ENCODE results near the gene EIF3K. TPM values are rescaled to one million over a fixed set of nuclear protein-coding genes. Genes with fewer than 3 reads are reported as not detected.

The EIF3K gene
- total RNA-seq, 1 donor from 2014 or later, result 352 TPM

GRCh38 chr19:38665219-38665931 lies 46.4 kb downstream of the EIF3K start:
- intact Hi-C loops (cut with micrococcal nuclease), result no loop called here

- intact Hi-C loops (cut with micrococcal nuclease), result no loop called here
Observed at GRCh38 chr19:38665950-38666662, 47.1 kb downstream of the EIF3K start.

GRCh38 chr19:38666663-38667511 lies 47.9 kb downstream of the EIF3K start:
- intact Hi-C loops (cut with micrococcal nuclease), result no loop called here

- intact Hi-C loops (cut with micrococcal nuclease), result no loop called here
Observed at GRCh38 chr19:38667661-38668171, 48.7 kb downstream of the EIF3K start.

- intact Hi-C loops (cut with micrococcal nuclease), result no loop called here
Observed at GRCh38 chr19:38669552-38669951, 50.6 kb downstream of the EIF3K start.

GRCh38 chr19:38670921-38671398 lies 52.0 kb downstream of the EIF3K start:
- intact Hi-C loops (cut with micrococcal nuclease), result no loop called here

GRCh38 chr19:38671654-38672053 lies 52.7 kb downstream of the EIF3K start:
- intact Hi-C loops (cut with micrococcal nuclease), result no loop called here

GRCh38 chr19:38673030-38673429 lies 54.0 kb downstream of the EIF3K start:
- intact Hi-C loops (cut with micrococcal nuclease), result no loop called here

- intact Hi-C loops (cut with micrococcal nuclease), result no loop called here
Observed at GRCh38 chr19:38674388-38675171, 55.6 kb downstream of the EIF3K start.

GRCh38 chr19:38675611-38676010 lies 56.6 kb downstream of the EIF3K start:
- intact Hi-C loops (cut with micrococcal nuclease), result no loop called here

- intact Hi-C loops (cut with micrococcal nuclease), result no loop called here
Observed at GRCh38 chr19:38676023-38676877, 57.3 kb downstream of the EIF3K start.

GRCh38 chr19:38676878-38677646 lies 58.1 kb downstream of the EIF3K start:
- intact Hi-C loops (cut with micrococcal nuclease), result no loop called here

GRCh38 chr19:38678217-38678890 lies 59.4 kb downstream of the EIF3K start:
- intact Hi-C loops (cut with micrococcal nuclease), result no loop called here

- intact Hi-C loops (cut with micrococcal nuclease), result no loop called here
Observed at GRCh38 chr19:38678891-38679494, 60.0 kb downstream of the EIF3K start.

- intact Hi-C loops (cut with micrococcal nuclease), result no loop called here
Observed at GRCh38 chr19:38679839-38680238, 60.9 kb downstream of the EIF3K start.

- intact Hi-C loops (cut with micrococcal nuclease), result no loop called here
Observed at GRCh38 chr19:38682195-38682867, 63.3 kb downstream of the EIF3K start.

GRCh38 chr19:38682872-38683392 lies 63.9 kb downstream of the EIF3K start:
- intact Hi-C loops (cut with micrococcal nuclease), result no loop called here

All from T-helper 2 cell treated with Interferon-gamma antibody and Interleukin-4, amounts not matched to agents 100 ng/mL and 5 ng/mL, for 36 hours (primary cell).